ENCODE measurements around the gene SPATS2L.
"Not testable (repeated sequence)": the region's sequence is repeated elsewhere in the genome, so short reads cannot be mapped to it uniquely, and the experiment has no call there.

Gene SPATS2L

GRCh38 chr2:200320991-200321390 is 14.5 kb downstream of the SPATS2L start:
- no peak for DNase-seq

- DNase-seq: no peak
Measured at GRCh38 chr2:200321780-200322534, 15.5 kb downstream of the SPATS2L start.

- no peak for DNase-seq
Measured at GRCh38 chr2:200322607-200323006, 16.1 kb downstream of the SPATS2L start.

- DNase-seq: no peak
Measured at GRCh38 chr2:200324362-200324761, 17.9 kb downstream of the SPATS2L start.

DNA sequence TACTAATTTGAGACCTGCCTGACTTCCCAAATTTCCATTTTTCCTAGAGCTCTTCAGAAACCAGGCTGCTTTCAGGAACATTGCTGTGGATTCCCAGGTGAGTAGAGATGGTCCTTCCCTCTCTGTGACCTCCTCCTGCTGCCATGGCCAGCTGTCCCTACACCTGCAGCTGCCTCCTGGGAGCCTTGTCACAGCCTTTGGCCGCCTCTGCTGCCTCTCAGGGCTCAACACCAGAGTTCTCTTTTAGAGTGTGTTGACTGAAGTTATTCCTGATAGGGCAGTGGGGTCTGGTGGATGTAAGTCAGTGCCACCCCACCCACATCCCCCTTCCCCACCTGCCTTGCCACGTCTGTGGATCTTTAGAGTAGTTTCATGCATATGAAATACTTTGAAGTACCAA is 22.9 kb downstream of the SPATS2L start:
- no peak for DNase-seq

DNA sequence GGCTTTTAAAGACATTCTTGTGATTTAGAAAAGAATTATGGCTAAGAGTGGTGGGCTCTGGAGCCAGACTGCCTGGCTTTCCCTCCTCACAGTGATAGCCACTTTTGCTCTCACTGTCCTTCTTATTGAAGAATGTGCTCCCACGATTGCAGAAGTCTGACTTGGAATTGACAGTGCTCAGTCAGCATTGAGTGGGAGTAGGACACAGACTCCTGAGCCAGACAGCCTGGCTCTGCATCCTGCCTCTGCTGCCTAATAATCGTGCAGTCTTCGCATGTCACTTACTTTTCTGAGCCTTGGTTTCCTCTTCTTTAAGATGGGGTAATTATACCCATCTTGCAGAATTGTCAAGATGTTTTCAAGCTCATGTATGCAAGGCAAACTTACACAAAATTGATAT is 23.3 kb downstream of the SPATS2L start:
- DNase-seq: no peak

- DNase-seq: no peak
Measured at GRCh38 chr2:200330351-200331060, 24.0 kb downstream of the SPATS2L start.

DNA sequence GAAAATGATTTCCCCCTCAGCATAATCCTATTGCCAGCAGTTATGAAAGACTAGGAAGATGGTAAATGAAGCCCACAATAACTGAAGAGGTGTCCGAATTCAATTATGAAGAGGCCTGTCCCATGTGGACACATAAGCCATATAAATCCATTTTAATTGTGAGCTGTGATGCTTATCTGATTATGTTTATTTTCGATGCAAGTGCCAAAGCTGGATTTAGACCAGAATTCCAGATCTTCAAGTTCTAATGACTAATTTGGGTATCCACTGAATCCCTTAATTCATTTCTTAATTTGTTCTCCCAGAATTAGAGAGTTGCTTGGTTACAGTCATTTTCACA is 24.5 kb downstream of the SPATS2L start:
- no peak for DNase-seq

GRCh38 chr2:200335657-200336056 is 29.2 kb downstream of the SPATS2L start:
- DNase-seq: no peak

GRCh38 chr2:200336980-200337615 is 30.6 kb downstream of the SPATS2L start:
- DNase-seq: no peak

- DNase-seq: no peak
Measured at GRCh38 chr2:200337621-200338020, 31.1 kb downstream of the SPATS2L start.

- DNase-seq: no peak
Measured at GRCh38 chr2:200338692-200339091, 32.2 kb downstream of the SPATS2L start.

DNA sequence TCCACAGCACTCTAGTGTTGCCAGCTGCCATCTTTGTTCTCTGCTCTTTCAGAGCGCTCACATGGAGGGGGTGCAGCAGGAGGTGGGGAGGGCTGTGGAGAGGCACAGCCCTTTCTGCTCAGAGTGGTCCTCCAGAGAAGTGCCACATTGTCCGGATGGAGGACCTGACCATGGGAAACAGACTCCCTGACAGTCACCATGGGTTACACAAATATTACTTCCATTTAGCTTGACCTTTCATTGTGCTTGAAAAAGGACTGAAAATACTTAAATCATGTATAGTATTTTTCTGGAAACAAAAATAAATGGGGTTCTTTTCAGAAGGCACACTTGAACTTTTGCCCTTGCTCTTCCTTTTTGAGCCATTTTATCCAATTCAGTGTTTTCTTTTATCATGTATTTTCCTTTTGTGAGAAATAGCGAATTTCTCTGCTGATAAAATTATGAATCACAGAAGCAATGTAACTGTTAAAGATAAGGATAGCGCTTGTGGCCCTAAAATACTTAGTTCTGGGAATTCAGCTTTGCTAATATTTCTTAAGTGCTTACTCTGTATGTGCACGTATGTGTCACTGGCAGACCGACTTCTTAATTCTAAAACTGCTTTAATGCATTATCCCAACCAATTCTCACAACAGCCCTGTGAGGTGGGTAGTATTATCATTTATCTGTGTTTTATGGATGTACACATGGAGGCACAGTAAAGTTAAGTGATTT is 34.2 kb downstream of the SPATS2L start:
- DNase-seq: no peak

DNA sequence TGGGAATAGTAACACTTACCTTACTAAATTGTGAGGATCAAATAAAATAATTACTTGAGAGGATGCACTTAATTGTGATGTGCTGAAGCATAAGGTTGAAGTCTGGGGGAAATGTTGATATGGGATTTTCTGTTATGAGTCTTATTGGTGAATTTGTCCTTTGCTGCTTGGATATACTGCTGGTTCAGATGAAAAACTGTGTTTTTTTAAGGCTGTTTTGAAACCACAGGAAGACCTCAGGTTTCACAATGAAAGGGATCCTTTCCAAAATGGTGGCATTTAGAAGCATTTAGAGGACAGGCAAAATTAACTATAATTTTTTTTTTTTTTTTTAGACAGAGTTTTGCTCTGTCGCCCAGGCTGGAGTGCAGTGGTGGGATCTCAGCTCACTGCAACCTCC is 34.9 kb downstream of the SPATS2L start:
- no peak for DNase-seq

- no peak for DNase-seq
Measured at GRCh38 chr2:200342235-200342634, 35.7 kb downstream of the SPATS2L start.

- no peak for DNase-seq
Measured at GRCh38 chr2:200342654-200343053, 36.2 kb downstream of the SPATS2L start.

DNA sequence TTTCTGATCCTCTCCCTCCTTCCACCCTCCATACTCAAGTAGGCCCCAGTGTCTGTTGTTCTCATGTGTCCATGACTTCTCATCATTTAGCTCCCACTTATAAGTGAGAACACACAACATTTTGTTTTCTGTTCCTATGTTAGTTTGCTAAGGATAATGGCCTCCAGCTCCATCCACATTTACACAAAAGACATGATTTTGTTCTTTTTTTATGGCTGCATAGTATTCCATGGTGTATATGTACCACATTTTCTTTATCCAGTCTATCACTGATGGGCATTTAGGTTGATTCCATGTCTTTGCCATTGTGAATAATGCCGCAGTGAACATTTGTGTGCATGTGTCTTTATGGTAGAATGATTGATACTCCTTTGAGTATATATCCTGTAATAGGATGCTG is 37.7 kb downstream of the SPATS2L start:
- not testable (repeated sequence) for DNase-seq

GRCh38 chr2:200345975-200346374 is 39.5 kb downstream of the SPATS2L start:
- no peak for DNase-seq

DNA sequence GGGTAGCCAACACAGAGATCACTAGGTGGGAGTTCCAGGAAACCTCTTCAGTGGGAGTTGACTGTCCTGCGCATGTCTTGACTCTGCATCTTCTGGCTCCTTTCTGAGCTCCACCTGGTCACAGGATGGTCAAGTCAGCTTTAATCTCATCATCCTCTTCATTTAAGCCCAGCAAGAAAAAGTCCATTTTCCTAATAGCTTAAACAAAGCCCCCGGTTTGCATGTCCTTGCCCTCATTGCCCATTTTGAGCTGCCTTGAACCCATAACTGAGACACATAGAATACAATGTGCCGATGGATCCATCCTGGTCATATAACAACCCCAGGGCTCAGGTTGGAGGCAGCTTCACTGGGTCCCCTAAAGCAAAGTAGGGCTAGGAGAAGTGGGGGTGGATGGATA is 40.8 kb downstream of the SPATS2L start:
- DNase-seq: no peak

GRCh38 chr2:200348897-200349563 is 42.5 kb downstream of the SPATS2L start:
- no peak for DNase-seq

GRCh38 chr2:200349868-200350267 is 43.4 kb downstream of the SPATS2L start:
- no peak for DNase-seq

- DNase-seq: no peak
Measured at GRCh38 chr2:200350850-200351285, 44.4 kb downstream of the SPATS2L start.

DNA sequence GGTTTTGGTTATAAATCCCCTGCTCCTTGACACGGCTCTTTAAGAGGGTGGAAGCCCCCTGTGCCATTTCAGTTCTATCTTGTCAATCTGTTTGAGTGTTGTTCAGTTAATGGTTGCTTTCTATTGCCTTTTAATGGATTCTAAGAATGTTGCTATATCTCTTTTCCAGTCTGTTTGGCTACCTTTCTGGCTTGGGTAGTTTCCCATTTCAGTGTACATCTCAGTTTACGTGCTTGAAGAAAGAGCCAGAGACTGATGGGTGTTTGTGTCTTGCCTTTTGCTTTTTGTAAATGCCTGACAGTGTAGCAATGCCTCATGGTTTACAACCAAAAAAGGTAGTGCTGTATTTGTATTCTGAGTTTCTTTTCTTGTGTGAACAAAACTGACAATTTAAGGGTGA is 45.3 kb downstream of the SPATS2L start:
- DNase-seq: no peak
